HG03097 (cell line): ENCODE measurements around the gene THEMIS.
"Not testable (repeated sequence)": the region's sequence is repeated elsewhere in the genome, so short reads cannot be mapped to it uniquely, and the experiment has no call there.

Experiments
- ATAC-seq: cut with Tn5 transposase; IDR thresholded peaks from one replicate; pipeline ENCODE4 v1.9.1; 2021; ENCODE audit not compliant: unreplicated experiment, low FRiP score

Gene THEMIS

GRCh38 chr6:127917766-127918165, 16.9 kb upstream of the THEMIS start:
- no peak for ATAC-seq

DNA sequence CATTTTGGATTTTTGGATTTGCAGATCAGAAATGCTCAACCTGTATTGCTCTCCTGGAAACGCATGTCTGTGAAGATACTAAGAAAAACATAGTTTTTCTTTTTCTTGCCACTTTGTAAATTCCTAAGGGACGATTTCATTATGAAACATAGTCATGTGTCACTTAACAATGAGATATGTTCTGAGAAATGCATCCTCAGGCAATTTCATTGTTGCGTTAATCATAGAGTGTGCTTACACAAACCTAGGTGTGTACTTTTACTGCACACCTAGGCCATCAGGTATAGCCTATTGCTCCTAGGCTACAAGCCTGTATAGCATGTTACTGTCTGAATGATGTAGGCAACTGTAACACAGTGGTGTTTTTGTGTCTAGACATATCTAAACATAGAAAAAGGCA, 13.4 kb upstream of the THEMIS start:
- ATAC-seq, result no peak

GRCh38 chr6:127912914-127913313, 12.1 kb upstream of the THEMIS start:
- no peak for ATAC-seq

GRCh38 chr6:127907960-127908640, 7.2 kb upstream of the THEMIS start:
- ATAC-seq, result peak; percentile 74

- no peak for ATAC-seq
These were observed 3.3 kb upstream of the THEMIS start for GRCh38 chr6:127904160-127904559.

- no peak for ATAC-seq
These were observed 2.1 kb upstream of the THEMIS start for GRCh38 chr6:127902933-127903332.

GRCh38 chr6:127897484-127897883, 3.4 kb downstream of the THEMIS start:
- ATAC-seq, result no peak

GRCh38 chr6:127894051-127894450, 6.8 kb downstream of the THEMIS start:
- ATAC-seq, result no peak

- ATAC-seq, result no peak
These were observed 7.3 kb downstream of the THEMIS start for GRCh38 chr6:127893541-127893940.

- no peak for ATAC-seq
These were observed 9.0 kb downstream of the THEMIS start for GRCh38 chr6:127891731-127892326.

DNA sequence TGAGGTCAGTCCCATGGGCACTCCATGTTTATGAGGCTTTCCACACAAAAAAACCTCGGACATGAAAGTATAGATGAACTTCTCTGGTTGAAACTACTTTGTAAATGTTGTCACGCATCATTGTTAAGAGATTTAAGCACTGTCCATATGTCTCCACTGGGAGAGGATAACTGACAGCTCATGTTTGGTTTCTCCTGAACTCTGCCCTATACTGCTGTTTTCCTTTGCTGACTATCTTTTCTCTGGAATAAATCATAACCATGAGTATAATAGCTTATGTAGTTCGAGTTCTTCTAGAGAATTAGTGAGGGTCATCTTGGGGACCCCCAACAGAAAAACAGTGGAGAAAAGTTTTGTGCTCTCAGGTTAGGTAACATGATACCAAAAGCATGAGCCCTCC, 14.3 kb downstream of the THEMIS start:
- ATAC-seq, result no peak

DNA sequence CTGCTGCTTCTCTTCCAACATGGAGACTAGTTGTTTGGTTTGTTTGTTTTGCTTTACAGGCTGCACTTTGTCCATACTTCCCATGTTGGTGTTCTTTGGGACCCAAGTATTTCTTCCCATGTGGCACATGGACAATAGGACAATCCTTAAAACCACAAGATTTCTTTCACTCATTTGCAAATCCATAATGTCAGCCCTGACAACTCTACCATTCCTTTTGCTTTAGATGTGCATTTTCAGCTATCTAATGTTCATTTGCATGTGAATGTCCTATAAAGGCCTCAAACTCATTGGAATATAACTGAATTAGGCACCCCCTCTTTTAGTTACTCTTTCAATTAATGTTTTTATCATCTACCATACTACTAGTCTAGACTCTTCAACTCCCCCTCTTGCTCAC, 16.7 kb downstream of the THEMIS start:
- ATAC-seq, result no peak

DNA sequence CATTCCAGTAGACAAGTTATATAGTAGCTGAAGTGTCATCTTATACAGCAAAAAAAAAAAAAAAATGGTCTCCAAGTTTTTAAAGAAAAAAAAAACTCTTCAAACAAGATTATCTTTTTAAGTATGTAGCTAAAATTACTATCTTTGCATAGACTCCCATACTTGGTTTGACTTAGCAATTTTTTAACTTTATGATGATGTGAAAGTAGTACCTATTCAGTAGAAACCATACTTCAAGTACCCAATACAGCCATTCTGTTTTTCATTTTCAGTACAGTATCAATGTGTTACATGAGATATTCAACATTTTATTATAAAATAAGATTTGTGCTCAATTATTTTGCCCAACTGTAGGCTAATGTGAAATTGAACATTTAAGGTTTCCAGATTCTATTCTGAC, 18.9 kb downstream of the THEMIS start:
- not testable (repeated sequence) for ATAC-seq

GRCh38 chr6:127880429-127880828, 20.4 kb downstream of the THEMIS start:
- no peak for ATAC-seq

DNA sequence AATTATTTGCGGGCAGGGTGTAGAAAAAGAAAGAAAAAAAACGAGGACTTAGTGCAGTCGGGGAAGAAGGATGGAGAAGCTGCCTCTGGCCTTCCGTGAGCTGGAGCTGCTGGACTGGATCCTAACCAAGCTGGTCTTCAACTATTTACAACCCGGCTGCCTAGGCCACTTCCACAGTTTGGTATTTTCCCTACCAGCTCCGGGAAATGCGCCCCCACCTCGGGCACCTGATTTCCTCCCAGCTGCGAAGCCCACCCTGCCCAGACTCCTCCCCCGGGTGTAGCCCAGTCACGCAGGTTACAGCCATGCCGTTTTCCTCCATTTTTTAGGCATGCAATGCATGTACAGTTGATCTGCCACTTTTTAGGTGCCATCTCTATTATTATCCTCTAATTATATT, 21.2 kb downstream of the THEMIS start:
- no peak for ATAC-seq

GRCh38 chr6:127878115-127878514, 22.7 kb downstream of the THEMIS start:
- no peak for ATAC-seq

DNA sequence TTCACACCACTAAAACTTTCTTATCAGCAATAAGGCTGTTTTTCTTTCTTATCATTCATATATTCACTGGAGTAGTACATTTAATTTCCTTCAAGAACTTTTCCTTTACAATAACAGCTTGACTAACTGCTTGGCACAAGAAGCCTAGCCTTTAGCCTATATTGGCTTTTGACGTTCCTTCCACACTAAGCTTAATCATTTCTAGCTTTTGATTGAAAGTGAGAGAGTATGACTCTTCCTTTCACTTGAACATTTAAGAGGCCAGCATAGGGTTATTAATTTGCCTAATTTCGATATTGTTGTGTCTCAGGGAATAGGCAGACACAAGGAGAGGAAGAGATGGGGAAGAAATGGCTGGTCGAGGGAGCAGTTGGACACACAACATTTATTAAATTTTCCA, 23.6 kb downstream of the THEMIS start:
- ATAC-seq, result no peak

DNA sequence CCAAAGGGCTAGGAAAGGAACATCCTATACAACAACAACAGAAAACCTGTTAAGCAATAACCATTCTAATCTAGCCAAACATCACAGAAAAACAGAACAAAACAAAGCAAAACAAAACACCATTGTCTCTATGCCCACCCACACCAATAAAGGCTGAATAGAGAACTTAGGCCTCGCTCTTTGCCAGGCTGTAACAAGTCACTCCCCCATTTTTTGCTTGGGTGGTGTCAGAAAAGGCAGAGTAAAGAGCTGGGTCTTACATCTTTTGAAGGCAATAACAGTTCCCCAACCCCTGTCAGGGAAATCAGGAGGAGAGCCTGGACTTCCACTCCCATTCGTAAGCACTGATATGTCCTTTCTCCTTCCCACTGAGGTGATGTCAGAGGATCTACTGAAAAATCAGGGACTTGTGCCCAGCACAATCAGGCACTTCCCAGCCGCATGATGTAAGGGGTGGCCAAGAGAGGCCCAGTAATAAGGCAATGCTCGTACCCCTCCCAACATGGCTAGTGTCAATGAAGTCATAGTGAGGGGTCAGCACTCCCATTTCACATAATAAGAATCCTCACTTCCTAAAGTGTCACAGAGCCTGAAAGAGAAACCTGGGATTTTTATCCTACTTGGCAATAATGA, 31.0 kb downstream of the THEMIS start:
- no peak for ATAC-seq

- no peak for ATAC-seq
These were observed 31.7 kb downstream of the THEMIS start for GRCh38 chr6:127869183-127869582.

GRCh38 chr6:127868338-127868737, 32.5 kb downstream of the THEMIS start:
- ATAC-seq, result no peak

DNA sequence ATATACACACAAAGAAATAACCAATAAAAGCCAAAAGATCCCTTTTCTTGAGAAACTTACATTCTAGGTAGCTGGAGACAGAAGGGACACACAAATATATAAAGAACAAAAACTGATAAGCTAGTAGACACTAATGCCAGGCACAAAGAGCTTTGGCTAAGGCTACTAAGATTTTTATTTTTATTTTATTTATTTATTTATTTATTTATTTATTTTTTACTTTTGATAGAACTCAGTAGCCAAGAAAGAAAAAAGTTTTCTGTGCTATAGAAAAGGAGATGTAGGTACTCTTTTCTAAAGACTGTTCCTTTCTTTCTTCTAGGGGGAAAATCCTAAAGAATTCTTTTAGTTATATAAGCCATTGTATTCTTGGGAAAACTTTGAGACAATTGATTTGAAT, 34.1 kb downstream of the THEMIS start:
- no peak for ATAC-seq

GRCh38 chr6:127865108-127865507, 35.8 kb downstream of the THEMIS start:
- no peak for ATAC-seq
